Fibroblast of mammary gland (primary cell): ENCODE data around the gene LSMEM2.

ENCODE experiments used
- DNase-seq: peaks from one replicate; pipeline ENCODE4 v3.0.0-alpha.2; 2010; ENCODE audit warnings: low read depth
- H3K4me3 ChIP-seq: 2 replicates; pipeline ENCODE4 v1.5.1; 2011; ENCODE audit warnings: low read depth, mild to moderate bottlenecking, low read length, moderate library complexity; ENCODE audit not compliant: control insufficient read depth
- CTCF ChIP-seq: conservative IDR thresholded peaks from 2 replicates; pipeline ENCODE4 v1.5.1; 2011; ENCODE audit warnings: low read depth, low read length, inconsistent platforms; ENCODE audit not compliant: control insufficient read depth, insufficient read depth

The LSMEM2 gene

GRCh38 chr3:50272911-50273688 is 5.8 kb upstream of the LSMEM2 start:
- peak; percentile 60 for DNase-seq
- H3K4me3 ChIP-seq = peak overlapping the region; percentile 22
- peak; percentile 88 for TF ChIP-seq CTCF

GRCh38 chr3:50273689-50274065 is 5.2 kb upstream of the LSMEM2 start:
- no peak overlapping the region for H3K4me3 ChIP-seq
- DNase-seq = no peak
- no peak for TF ChIP-seq CTCF

- H3K4me3 ChIP-seq = no peak overlapping the region
- TF ChIP-seq CTCF = peak; percentile 54
- peak; percentile 52 for DNase-seq
Measured at GRCh38 chr3:50274371-50275104, 4.3 kb upstream of the LSMEM2 start.

- TF ChIP-seq CTCF = no peak
- no peak overlapping the region for H3K4me3 ChIP-seq
- no peak for DNase-seq
Measured at GRCh38 chr3:50275141-50275995, 3.5 kb upstream of the LSMEM2 start.

GRCh38 chr3:50275996-50276761 is 2.7 kb upstream of the LSMEM2 start:
- TF ChIP-seq CTCF = no peak
- H3K4me3 ChIP-seq = no peak overlapping the region
- DNase-seq = no peak

- H3K4me3 ChIP-seq = no peak overlapping the region
- TF ChIP-seq CTCF = no peak
- DNase-seq = no peak
Measured at GRCh38 chr3:50276762-50277101, 2.2 kb upstream of the LSMEM2 start.
